H1 (cell line): ENCODE data around the gene PBX3. TPM values are rescaled to one million over a fixed set of nuclear protein-coding genes. Genes with fewer than 3 reads are reported as not detected.

Experiments used
- CTCF ChIA-PET: fragments of 300-600 bp; sonication (Branson Sonifier 250); formaldehyde crosslinking; loops from one replicate; lab custom pipeline; 2021; ENCODE audit not compliant: partially characterized antibody; lab: Charles Lee
- POLR2A ChIA-PET: fragments of 300-600 bp; sonication (Branson Sonifier 250); formaldehyde crosslinking; loops from one replicate; lab custom pipeline; 2021; ENCODE audit warnings: inconsistent platforms; ENCODE audit not compliant: partially characterized antibody; lab: Charles Lee
- DNase-seq, 2 experiments: peaks; one replicate each; pipeline versions ENCODE4 v3.0.0 to v3.0.0-alpha.2; 2010 to 2022; ENCODE audit warnings: low spot score in 2 of 2, low read depth in 1 of 2, mixed read lengths in 1 of 2
- FAIRE-seq: peaks from 2 replicates; lab custom pipeline; 2011; peaks lifted over from hg19 to GRCh38; lab: Jason Lieb, UNC
- H2AFZ ChIP-seq: 2 replicates; pipeline ENCODE4 v1.8.1; 2012; ENCODE audit warnings: low read length, inconsistent platforms
- H2AK5ac ChIP-seq: 2 replicates; pipeline ENCODE4 v1.6.1; 2013; ENCODE audit warnings: low read depth, low read length
- H2BK120ac ChIP-seq: replicated peaks from 2 replicates; pipeline ENCODE3; 2013; ENCODE audit warnings: low read depth, low read length, inconsistent platforms
- H2BK12ac ChIP-seq: 2 replicates; pipeline ENCODE4 v1.6.1; 2013; ENCODE audit warnings: low read depth, low read length
- H2BK15ac ChIP-seq: 2 replicates; pipeline ENCODE4 v1.6.1; 2013; ENCODE audit warnings: low read length
- H2BK20ac ChIP-seq: 2 replicates; pipeline ENCODE4 v1.6.1; 2013; ENCODE audit warnings: low read length
- H2BK5ac ChIP-seq: 2 replicates; pipeline ENCODE4 v1.6.1; 2013; ENCODE audit warnings: low read depth, low read length
- H3K14ac ChIP-seq: 2 replicates; pipeline ENCODE4 v1.6.1; 2013; ENCODE audit warnings: inconsistent platforms; ENCODE audit not compliant: insufficient read length
- H3K18ac ChIP-seq: 2 replicates; pipeline ENCODE4 v1.6.1; 2013; ENCODE audit warnings: low read length; ENCODE audit errors: extremely low read depth
- H3K23ac ChIP-seq: 2 replicates; pipeline ENCODE4 v1.6.1; 2013; ENCODE audit warnings: inconsistent platforms; ENCODE audit not compliant: insufficient read length
- H3K23me2 ChIP-seq: 2 replicates; pipeline ENCODE4 v1.6.1; 2013; ENCODE audit warnings: low read depth, low read length
- H3K27ac ChIP-seq: 2 replicates; pipeline ENCODE4 v1.6.1; 2011; ENCODE audit warnings: low read depth, low read length, inconsistent platforms
- H3K27me3 ChIP-seq, 4 experiments: replicated peaks in 1 of 4; 1 replicate in 1 of 4; 2 replicates in 3 of 4; pipeline versions ENCODE4 v1.6.1 to v1.8.1; 2011 to 2013; ENCODE audit warnings: low read length in 3 of 4, mild to moderate bottlenecking in 3 of 4, inconsistent platforms in 2 of 4, mixed read lengths in 2 of 4, moderate library complexity in 1 of 4; ENCODE audit not compliant: control insufficient read depth in 3 of 4, insufficient read depth in 3 of 4; ENCODE audit errors: extremely low read depth in 1 of 4
- H3K36me3 ChIP-seq, 4 experiments: 2 replicates each; pipeline versions ENCODE4 v1.6.1 to v1.8.1; 2011 to 2013; ENCODE audit warnings: mild to moderate bottlenecking in 4 of 4, low read length in 3 of 4, moderate library complexity in 2 of 4, control low read depth in 1 of 4, inconsistent platforms in 1 of 4; ENCODE audit not compliant: insufficient read depth in 4 of 4, control insufficient read depth in 2 of 4
- H3K4ac ChIP-seq: replicated peaks from 2 replicates; pipeline ENCODE3; 2013; ENCODE audit warnings: low read length, low read depth, mixed read lengths, inconsistent platforms; ENCODE audit not compliant: insufficient read length
- H3K4me1 ChIP-seq, 4 experiments: replicated peaks in 1 of 4; 1 replicate in 1 of 4; 2 replicates in 3 of 4; pipeline versions ENCODE4 v1.6.1 to v1.8.1; 2011 to 2013; ENCODE audit warnings: low read length in 3 of 4, inconsistent platforms in 2 of 4, mixed read lengths in 1 of 4; ENCODE audit not compliant: insufficient read depth in 4 of 4, control insufficient read depth in 3 of 4
- H3K4me2 ChIP-seq, 2 experiments: 2 replicates each; pipeline versions ENCODE4 v1.6.1 to v1.8.1; 2011 to 2013; ENCODE audit warnings: low read depth in 2 of 2, low read length in 2 of 2, control low read depth in 1 of 2, inconsistent platforms in 1 of 2, mild to moderate bottlenecking in 1 of 2; ENCODE audit not compliant: insufficient read depth in 1 of 2
- H3K4me3 ChIP-seq, 4 experiments: fragments of 200-600, 300-600 bp in 1 of 4; sonication (generic), shearing (Covaris generic), sonication (Bioruptor Twin) in 1 of 4; 2 replicates each; pipeline versions ENCODE4 v1.5.1 to v1.8.1; 2011 to 2016; ENCODE audit warnings: low read length in 4 of 4, low read depth in 3 of 4, control low read depth in 2 of 4, inconsistent platforms in 2 of 4, mild to moderate bottlenecking in 2 of 4, mixed read lengths in 1 of 4, moderate library complexity in 1 of 4; ENCODE audit not compliant: insufficient read depth in 2 of 4; ENCODE audit errors: extremely low read depth in 1 of 4
- H3K56ac ChIP-seq: replicated peaks from 2 replicates; pipeline ENCODE3; 2013; ENCODE audit warnings: low read depth, mild to moderate bottlenecking, mixed read lengths, low read length, inconsistent platforms; ENCODE audit not compliant: insufficient read length
- H3K79me1 ChIP-seq: 2 replicates; pipeline ENCODE4 v1.6.1; 2013; ENCODE audit warnings: low read depth, low read length, control low read depth
- H3K79me2 ChIP-seq, 2 experiments: 2 replicates each; pipeline versions ENCODE4 v1.6.1 to v1.8.1; 2012 to 2013; ENCODE audit warnings: low read length in 2 of 2, mild to moderate bottlenecking in 2 of 2, inconsistent platforms in 1 of 2; ENCODE audit not compliant: insufficient read depth in 2 of 2, control insufficient read depth in 1 of 2
- H3K9ac ChIP-seq, 4 experiments: replicated peaks in 1 of 4; 1 replicate in 1 of 4; 2 replicates in 3 of 4; pipeline versions ENCODE4 v1.6.1 to v1.8.1; 2011 to 2013; ENCODE audit warnings: low read depth in 3 of 4, low read length in 3 of 4, control low read depth in 2 of 4, mild to moderate bottlenecking in 2 of 4, moderate library complexity in 2 of 4, inconsistent platforms in 1 of 4; ENCODE audit errors: extremely low read depth in 1 of 4
- H3K9me3 ChIP-seq, 2 experiments: 2 replicates each; pipeline versions ENCODE4 v1.6.1 to v1.8.1; 2012 to 2013; ENCODE audit warnings: mild to moderate bottlenecking in 2 of 2, moderate library complexity in 2 of 2, control low read depth in 1 of 2, inconsistent platforms in 1 of 2, low read depth in 1 of 2, low read length in 1 of 2, mixed read lengths in 1 of 2; ENCODE audit not compliant: insufficient read depth in 2 of 2
- H4K20me1 ChIP-seq, 2 experiments: replicated peaks in 1 of 2; 2 replicates each; pipeline versions ENCODE3 to v1.8.1; 2011 to 2013; ENCODE audit warnings: inconsistent platforms in 2 of 2, low read length in 2 of 2, mild to moderate bottlenecking in 1 of 2; ENCODE audit not compliant: insufficient read depth in 2 of 2, control insufficient read depth in 1 of 2
- H4K5ac ChIP-seq: 2 replicates; pipeline ENCODE4 v1.6.1; 2013; ENCODE audit warnings: low read length, low read depth, mixed read lengths, inconsistent platforms; ENCODE audit not compliant: insufficient read length
- H4K8ac ChIP-seq: 2 replicates; pipeline ENCODE4 v1.8.0; 2013; ENCODE audit warnings: mild to moderate bottlenecking, moderate library complexity, low read length, inconsistent platforms; ENCODE audit not compliant: insufficient read depth; ENCODE audit errors: extremely low read depth
- H4K91ac ChIP-seq: replicated peaks from 2 replicates; pipeline ENCODE3; 2013; ENCODE audit warnings: low read length, mixed read lengths, inconsistent platforms; ENCODE audit not compliant: insufficient read length
- ASH2L ChIP-seq: fragments of 200-600, 300-600 bp; sonication (generic); IDR thresholded peaks from one replicate; pipeline ENCODE4 v1.7.1; 2017; ENCODE audit warnings: low read length
- BRCA1 ChIP-seq: IDR thresholded peaks from 2 replicates; pipeline ENCODE4 v1.6.1; 2012; ENCODE audit warnings: low read depth, low read length, improper control_type of control experiment
- RFX5 ChIP-seq: IDR thresholded peaks from 2 replicates; pipeline ENCODE4 v1.6.1; 2011; ENCODE audit warnings: low read depth, low read length, improper control_type of control experiment, borderline replicate concordance
- RXRA ChIP-seq: IDR thresholded peaks from 2 replicates; pipeline ENCODE4 v1.6.1; 2011; ENCODE audit warnings: low read depth, mild to moderate bottlenecking, low read length, moderate library complexity; ENCODE audit not compliant: insufficient read depth
- SRF ChIP-seq: IDR thresholded peaks from 2 replicates; pipeline ENCODE4 v1.6.1; 2011; ENCODE audit warnings: mild to moderate bottlenecking, low read depth, low read length, moderate library complexity
- SUZ12 ChIP-seq: fragments of 200-600 bp; sonication (generic); IDR thresholded peaks from 2 replicates; pipeline ENCODE4 v1.6.1; 2012; ENCODE audit warnings: mild to moderate bottlenecking, inconsistent platforms, low read length, moderate library complexity, mixed read lengths
- polyA plus RNA-seq, 7 experiments: library from polyadenylated mRNA; depleted of rRNA in 3 of 7; stranded (reverse) in 5 of 7; unstranded in 2 of 7; fragments of >200 nt in 5 of 7; fragments of 200-250 nt in 2 of 7; gene quantifications; 1 replicate in 5 of 7; 2 replicates in 1 of 7; 4 replicates in 1 of 7; pipeline versions ENCODE4 v1.2.1 to v1.2.3, GENCODE V29; 2011 to 2013; ENCODE audit warnings: missing spikeins in 2 of 7, mixed read lengths in 2 of 7
- total RNA-seq: library from RNA; stranded (reverse); fragmentation: NEBNext Ultra II Directional; extraction: Animal tissue kit (Norgen Biotek cat#: 25700); gene quantifications from 2 replicates; pipeline ENCODE4 v1.2.1, GENCODE V29; 2021

Gene PBX3
- total and polyA plus RNA-seq, 2 of the 8 experiments (the other 6 are each of a cell fraction or from before 2014, with no cell fraction given), result 22.7 to 44.3 TPM

GRCh38 chr9:125861405-125862058 lies 114.4 kb downstream of the PBX3 start:
- Histone ChIP-seq H3K4ac (no peak overlapping the region), H3K79me2 (peaks cover 0 to 76% of the 10 kb centered on the region in 2 experiments; a peak in 2 of 4 replicates), H2AFZ (no peak overlapping the region), H3K4me1 (no peaks in the 10 kb centered on the region), H3K27ac (no peak overlapping the region), H3K4me3 (no peak overlapping the region), H3K23ac (no peak overlapping the region), H3K9ac (no peak overlapping the region), H3K27me3 (no peaks in the 10 kb centered on the region), H2BK5ac (no peak overlapping the region), H3K18ac (no peak overlapping the region), H3K14ac (no peak overlapping the region), H2BK20ac (no peak overlapping the region), H3K36me3 (no peaks in the 10 kb centered on the region), H3K56ac (no peak overlapping the region), H3K79me1 (no peaks in the 10 kb centered on the region; the same call in 1 of the 2 replicates), H4K5ac (no peak overlapping the region), H3K4me2 (no peak overlapping the region), H3K9me3 (no peaks in the 10 kb centered on the region), H2BK12ac (no peak overlapping the region), H3K23me2 (no peaks in the 10 kb centered on the region), H2BK15ac (no peak overlapping the region), H4K20me1 (no peaks in the 10 kb centered on the region), H4K91ac (no peak overlapping the region), H2AK5ac (no peak overlapping the region), H2BK120ac (no peak overlapping the region), H4K8ac (no peak overlapping the region)
- FAIRE-seq (no peak), DNase-seq (no peak)
- ChIA-PET POLR2A (no interaction called here), CTCF (no interaction called here)
- no peak for TF ChIP-seq ASH2L
- no peak for TF ChIP-seq RXRA
- TF ChIP-seq BRCA1, result no peak
- no peak for TF ChIP-seq SUZ12
- TF ChIP-seq RFX5, result no peak
- TF ChIP-seq SRF, result no peak
